ENCODE data around the gene SAMD4B.

The SAMD4B gene

GRCh38 chr19:39341719-39342604, at the start of gene SAMD4B:
TSS of gene SAMD4B (plus strand) at chr19:39342421. CDS start at chr19:39356894, 14,473 bp downstream.
- Histone ChIP-seq H3K9ac (ENCODE audit: low read depth, low read length) (peak within 1 kb of the TSS; percentile 97), H3K9me3 (ENCODE audit: control insufficient read depth, insufficient read depth, low read length) (no peaks in the 10 kb centered on the region), H3K4me1 (ENCODE audit: insufficient read depth, low read length) (no peaks in the 10 kb centered on the region), H3K36me3 (ENCODE audit: insufficient read depth, low read length) (0 out of 2 replicates have a peak, but pooled peaks cover 3% of the 10 kb centered on the region)

- Histone ChIP-seq H3K9me3 (ENCODE audit: control insufficient read depth, insufficient read depth, low read length) (no peaks in the 10 kb centered on the region), H3K36me3 (ENCODE audit: insufficient read depth, low read length) (no peaks in the 10 kb centered on the region), H3K9ac (ENCODE audit: low read depth, low read length) (no peak overlapping the region), H3K4me1 (ENCODE audit: insufficient read depth, low read length) (no peaks in the 10 kb centered on the region)
Observed at GRCh38 chr19:39293394-39293793, 48.8 kb upstream of the SAMD4B start.

DNA sequence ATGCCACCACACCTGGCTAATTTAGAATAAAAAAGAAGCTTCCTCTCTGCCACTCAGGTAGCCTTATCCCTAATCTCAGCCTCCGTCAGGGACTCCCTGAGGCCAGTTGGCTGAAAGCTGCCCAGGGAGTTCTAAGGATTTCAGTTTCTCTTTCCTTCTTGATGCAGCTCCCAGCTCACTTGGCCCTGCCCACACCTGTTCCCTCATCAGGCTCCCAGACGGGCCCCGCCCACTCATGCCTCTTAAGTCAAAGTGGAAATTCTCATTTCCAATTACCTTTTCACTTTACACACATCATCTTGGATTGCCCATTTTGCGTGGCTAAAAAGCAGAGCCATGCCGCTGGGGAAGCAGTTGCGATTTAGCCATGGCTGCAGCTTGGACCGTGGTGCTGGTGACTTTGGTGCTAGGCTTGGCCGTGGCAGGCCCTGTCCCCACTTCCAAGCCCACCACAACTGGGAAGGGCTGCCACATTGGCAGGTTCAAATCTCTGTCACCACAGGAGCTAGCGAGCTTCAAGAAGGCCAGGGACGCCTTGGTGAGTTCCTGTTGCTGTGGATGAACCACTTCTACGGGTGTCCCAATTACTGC, 46.1 kb upstream of the SAMD4B start, which contains the start of gene IFNL1:
Gene IFNL1, plus strand, starts transcription at position 353 of the 591 bp plus-strand sequence. Its CDS starts 15 bp downstream, at position 368.
- Histone ChIP-seq H3K9ac (ENCODE audit: low read depth, low read length) (no peak within 1 kb of the TSS), H3K36me3 (ENCODE audit: insufficient read depth, low read length) (no peaks in the 10 kb centered on the region), H3K9me3 (ENCODE audit: control insufficient read depth, insufficient read depth, low read length) (no peaks in the 10 kb centered on the region), H3K4me1 (ENCODE audit: insufficient read depth, low read length) (no peaks in the 10 kb centered on the region)

GRCh38 chr19:39296906-39297305, 45.3 kb upstream of the SAMD4B start:
- Histone ChIP-seq H3K9ac (ENCODE audit: low read depth, low read length) (no peak overlapping the region), H3K4me1 (ENCODE audit: insufficient read depth, low read length) (no peaks in the 10 kb centered on the region), H3K36me3 (ENCODE audit: insufficient read depth, low read length) (no peaks in the 10 kb centered on the region), H3K9me3 (ENCODE audit: control insufficient read depth, insufficient read depth, low read length) (no peaks in the 10 kb centered on the region)

GRCh38 chr19:39297931-39298634, 44.1 kb upstream of the SAMD4B start:
- Histone ChIP-seq H3K4me1 (ENCODE audit: insufficient read depth, low read length) (0 out of 2 replicates have a peak, but pooled peaks cover 2% of the 10 kb centered on the region), H3K36me3 (ENCODE audit: insufficient read depth, low read length) (no peaks in the 10 kb centered on the region), H3K9ac (ENCODE audit: low read depth, low read length) (no peak overlapping the region), H3K9me3 (ENCODE audit: control insufficient read depth, insufficient read depth, low read length) (no peaks in the 10 kb centered on the region)

DNA sequence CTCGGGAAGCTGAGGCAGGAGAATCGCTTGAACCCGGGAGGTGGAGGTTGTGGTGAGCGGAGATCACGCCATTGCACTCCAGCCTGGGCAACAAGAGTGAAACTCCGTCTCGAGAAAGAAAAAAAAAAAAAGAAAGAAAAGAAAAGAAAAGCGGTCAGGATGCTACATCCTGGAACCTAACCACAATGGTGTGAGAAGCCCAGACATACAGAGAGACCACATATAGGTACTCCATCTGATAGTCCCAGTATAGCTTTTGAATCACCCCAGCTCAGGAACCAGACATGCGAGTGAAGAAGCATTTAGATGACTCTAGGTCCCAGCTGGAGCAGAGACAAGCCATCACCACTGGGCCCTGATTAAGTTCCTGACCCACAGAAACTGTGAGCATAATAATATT, 42.8 kb upstream of the SAMD4B start:
- Histone ChIP-seq H3K9me3 (ENCODE audit: control insufficient read depth, insufficient read depth, low read length) (no peaks in the 10 kb centered on the region), H3K9ac (ENCODE audit: low read depth, low read length) (no peak overlapping the region)

GRCh38 chr19:39299832-39300231, 42.4 kb upstream of the SAMD4B start:
- H3K4me1 ChIP-seq (ENCODE audit: insufficient read depth, low read length): peaks cover 7% of the 10 kb centered on the region; the same call in 1 of the 2 replicates
- no peaks in the 10 kb centered on the region for H3K36me3 ChIP-seq (ENCODE audit: insufficient read depth, low read length)
- H3K9me3 ChIP-seq (ENCODE audit: control insufficient read depth, insufficient read depth, low read length): no peaks in the 10 kb centered on the region
- no peak overlapping the region for H3K9ac ChIP-seq (ENCODE audit: low read depth, low read length)

More for the DNA sequence above, 42.8 kb upstream of the SAMD4B start:
- H3K4me1 ChIP-seq (ENCODE audit: insufficient read depth, low read length): 0 out of 2 replicates have a peak, but pooled peaks cover 3% of the 10 kb centered on the region
- no peaks in the 10 kb centered on the region for H3K36me3 ChIP-seq (ENCODE audit: insufficient read depth, low read length)

DNA sequence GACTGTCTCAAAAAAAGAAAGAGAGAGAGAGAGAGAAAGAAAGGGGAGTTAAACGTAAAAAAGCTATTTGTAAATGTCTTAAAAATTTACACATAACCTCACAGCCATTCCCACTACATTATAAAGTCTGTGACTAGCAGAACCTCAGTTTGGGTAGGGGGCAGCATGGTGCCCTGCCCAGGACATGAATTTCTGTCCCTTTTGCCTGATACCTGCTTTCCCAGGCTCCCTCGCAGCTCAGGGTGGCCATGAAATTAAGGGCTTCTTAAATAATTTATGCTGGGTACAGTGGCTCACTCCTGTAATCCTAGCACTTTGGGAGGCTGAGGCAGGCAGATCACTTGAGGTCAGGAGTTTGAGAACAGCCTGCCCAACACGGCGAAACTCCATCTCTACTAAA, 41.2 kb upstream of the SAMD4B start:
- Histone ChIP-seq H3K9me3 (ENCODE audit: control insufficient read depth, insufficient read depth, low read length) (no peaks in the 10 kb centered on the region), H3K4me1 (ENCODE audit: insufficient read depth, low read length) (peaks cover 13% of the 10 kb centered on the region)

DNA sequence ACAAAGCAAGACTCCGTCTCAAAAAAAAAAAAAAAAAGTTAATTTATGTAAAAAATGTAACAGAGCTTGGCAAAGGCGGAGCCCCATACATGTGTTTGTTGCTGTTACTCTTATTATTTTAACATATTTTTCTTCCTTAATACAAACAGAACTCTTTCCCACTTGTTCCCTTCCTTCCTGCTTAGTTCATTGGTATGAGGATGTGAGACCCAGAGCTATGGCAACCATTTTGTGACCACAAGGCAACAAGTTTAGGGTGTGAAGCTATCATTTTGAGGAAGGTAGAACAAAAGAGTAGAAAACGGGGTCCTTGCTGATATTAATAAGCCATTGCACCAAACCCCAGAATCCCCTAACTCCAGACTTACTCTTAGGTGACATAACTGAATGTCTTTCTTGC, 40.7 kb upstream of the SAMD4B start:
- Histone ChIP-seq H3K36me3 (ENCODE audit: insufficient read depth, low read length) (no peaks in the 10 kb centered on the region), H3K4me1 (ENCODE audit: insufficient read depth, low read length) (peaks cover 18% of the 10 kb centered on the region), H3K9ac (ENCODE audit: low read depth, low read length) (no peak overlapping the region), H3K9me3 (ENCODE audit: control insufficient read depth, insufficient read depth, low read length) (no peaks in the 10 kb centered on the region)

More for the DNA sequence above, 41.2 kb upstream of the SAMD4B start:
- no peaks in the 10 kb centered on the region for H3K36me3 ChIP-seq (ENCODE audit: insufficient read depth, low read length)
- no peak overlapping the region for H3K9ac ChIP-seq (ENCODE audit: low read depth, low read length)

- Histone ChIP-seq H3K36me3 (ENCODE audit: insufficient read depth, low read length) (no peaks in the 10 kb centered on the region), H3K9ac (ENCODE audit: low read depth, low read length) (0 out of 2 replicates have a peak overlapping the region, but pooled peaks have one; percentile 2), H3K4me1 (ENCODE audit: insufficient read depth, low read length) (peaks cover 19% of the 10 kb centered on the region), H3K9me3 (ENCODE audit: control insufficient read depth, insufficient read depth, low read length) (no peaks in the 10 kb centered on the region)
Observed at GRCh38 chr19:39303373-39304184, 38.6 kb upstream of the SAMD4B start.

DNA sequence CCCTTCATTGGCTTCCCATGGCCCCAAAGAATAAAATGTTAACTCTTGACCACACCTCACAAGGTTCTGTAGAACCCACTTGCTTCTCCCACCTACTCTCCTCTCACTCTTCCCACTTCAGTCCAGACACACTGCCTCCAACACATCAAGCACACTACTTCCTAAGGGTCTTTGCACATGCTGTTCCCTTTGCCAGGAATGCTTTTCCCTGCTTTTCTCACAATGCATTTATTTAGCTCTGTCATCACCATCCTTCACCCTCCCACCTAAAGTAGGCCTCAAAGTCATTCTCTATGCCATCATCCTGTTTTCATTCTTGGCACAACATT, 38.1 kb upstream of the SAMD4B start:
- H3K4me1 ChIP-seq (ENCODE audit: insufficient read depth, low read length): peaks cover 23% of the 10 kb centered on the region

DNA sequence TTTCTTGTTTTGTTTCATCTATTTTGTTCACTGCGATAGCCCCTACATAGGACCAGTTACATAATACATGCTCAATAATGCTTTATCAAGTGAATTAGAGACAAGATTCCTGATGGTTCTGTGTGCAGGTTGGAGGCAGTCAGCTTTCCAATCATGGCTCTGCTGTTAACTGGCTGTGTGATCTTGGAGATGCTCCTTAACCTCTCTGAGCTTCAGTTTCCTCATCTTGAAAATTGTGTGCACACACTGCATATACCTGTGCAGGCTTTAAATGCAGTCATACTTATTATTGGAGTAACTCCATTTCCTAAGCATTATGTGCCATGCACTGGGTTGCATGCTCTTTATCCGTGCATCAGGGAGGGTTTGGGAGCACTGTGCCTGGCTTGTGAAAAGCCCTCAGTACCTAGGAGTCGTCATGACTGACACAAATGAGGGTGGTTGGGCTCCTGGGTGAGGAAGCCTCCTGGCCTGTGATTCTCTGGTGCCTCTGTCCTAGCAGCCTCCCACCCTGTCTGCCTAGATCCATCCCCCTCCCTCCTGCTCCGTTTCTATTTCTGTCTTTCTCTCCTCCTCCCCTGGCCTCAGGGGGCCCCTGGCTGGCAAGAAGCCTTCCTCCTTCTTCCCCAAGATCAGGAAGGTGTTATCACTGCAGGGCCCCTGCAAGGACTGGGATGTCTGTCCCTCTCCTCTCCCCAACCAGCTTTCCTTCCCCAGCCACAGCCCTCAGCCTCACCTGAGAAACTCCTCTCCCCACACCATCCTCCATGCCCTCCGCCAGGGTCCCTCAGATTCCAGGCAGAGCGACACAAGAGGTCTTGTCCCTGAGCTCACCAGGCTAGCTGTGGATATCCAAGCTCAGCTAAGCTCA, 37.3 kb upstream of the SAMD4B start:
- H3K9me3 ChIP-seq (ENCODE audit: control insufficient read depth, insufficient read depth, low read length): no peaks in the 10 kb centered on the region
- H3K36me3 ChIP-seq (ENCODE audit: insufficient read depth, low read length): no peaks in the 10 kb centered on the region
- peaks cover 23% of the 10 kb centered on the region for H3K4me1 ChIP-seq (ENCODE audit: insufficient read depth, low read length)
- no peak overlapping the region for H3K9ac ChIP-seq (ENCODE audit: low read depth, low read length)

More for the DNA sequence above, 38.1 kb upstream of the SAMD4B start:
- Histone ChIP-seq H3K36me3 (ENCODE audit: insufficient read depth, low read length) (no peaks in the 10 kb centered on the region), H3K9me3 (ENCODE audit: control insufficient read depth, insufficient read depth, low read length) (no peaks in the 10 kb centered on the region), H3K9ac (ENCODE audit: low read depth, low read length) (no peak overlapping the region)

GRCh38 chr19:39306075-39306474, 36.1 kb upstream of the SAMD4B start:
- Histone ChIP-seq H3K4me1 (ENCODE audit: insufficient read depth, low read length) (peaks cover 23% of the 10 kb centered on the region), H3K36me3 (ENCODE audit: insufficient read depth, low read length) (no peaks in the 10 kb centered on the region), H3K9ac (ENCODE audit: low read depth, low read length) (no peak overlapping the region), H3K9me3 (ENCODE audit: control insufficient read depth, insufficient read depth, low read length) (no peaks in the 10 kb centered on the region)
